GM10248 (cell line): ENCODE measurements around the gene TMEM219.
A peak's percentile ranks its signal among the peaks of the same experiment; 100 is the strongest.

Experiments
- CTCF ChIA-PET: fragments of 300-600 bp; sonication (Branson Sonifier 250); formaldehyde crosslinking; extraction: SDS; loops from one replicate; lab custom pipeline; 2021; ENCODE audit warnings: antibody characterized with exemption; lab: Yijun Ruan, JAX
- POLR2A ChIA-PET: fragments of 350-650 bp; sonication (Branson Sonifier 250); formaldehyde crosslinking; extraction: SDS; loops from one replicate; lab custom pipeline; 2020; ENCODE audit warnings: antibody characterized with exemption; lab: Yijun Ruan, JAX
- DNase-seq: peaks from one replicate; pipeline ENCODE4 v3.0.0; 2012; ENCODE audit errors: extremely low spot score
- TF ChIP-seq, protein P1 (sequence below): IDR thresholded peaks from 2 replicates; pipeline ENCODE4 v1.5.1; 2012; ENCODE audit warnings: mild to moderate bottlenecking, low read depth; ENCODE audit errors: extremely low read depth, missing control alignments, control extremely low read depth

The TMEM219 gene, protein sequence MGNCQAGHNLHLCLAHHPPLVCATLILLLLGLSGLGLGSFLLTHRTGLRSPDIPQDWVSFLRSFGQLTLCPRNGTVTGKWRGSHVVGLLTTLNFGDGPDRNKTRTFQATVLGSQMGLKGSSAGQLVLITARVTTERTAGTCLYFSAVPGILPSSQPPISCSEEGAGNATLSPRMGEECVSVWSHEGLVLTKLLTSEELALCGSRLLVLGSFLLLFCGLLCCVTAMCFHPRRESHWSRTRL

DNA sequence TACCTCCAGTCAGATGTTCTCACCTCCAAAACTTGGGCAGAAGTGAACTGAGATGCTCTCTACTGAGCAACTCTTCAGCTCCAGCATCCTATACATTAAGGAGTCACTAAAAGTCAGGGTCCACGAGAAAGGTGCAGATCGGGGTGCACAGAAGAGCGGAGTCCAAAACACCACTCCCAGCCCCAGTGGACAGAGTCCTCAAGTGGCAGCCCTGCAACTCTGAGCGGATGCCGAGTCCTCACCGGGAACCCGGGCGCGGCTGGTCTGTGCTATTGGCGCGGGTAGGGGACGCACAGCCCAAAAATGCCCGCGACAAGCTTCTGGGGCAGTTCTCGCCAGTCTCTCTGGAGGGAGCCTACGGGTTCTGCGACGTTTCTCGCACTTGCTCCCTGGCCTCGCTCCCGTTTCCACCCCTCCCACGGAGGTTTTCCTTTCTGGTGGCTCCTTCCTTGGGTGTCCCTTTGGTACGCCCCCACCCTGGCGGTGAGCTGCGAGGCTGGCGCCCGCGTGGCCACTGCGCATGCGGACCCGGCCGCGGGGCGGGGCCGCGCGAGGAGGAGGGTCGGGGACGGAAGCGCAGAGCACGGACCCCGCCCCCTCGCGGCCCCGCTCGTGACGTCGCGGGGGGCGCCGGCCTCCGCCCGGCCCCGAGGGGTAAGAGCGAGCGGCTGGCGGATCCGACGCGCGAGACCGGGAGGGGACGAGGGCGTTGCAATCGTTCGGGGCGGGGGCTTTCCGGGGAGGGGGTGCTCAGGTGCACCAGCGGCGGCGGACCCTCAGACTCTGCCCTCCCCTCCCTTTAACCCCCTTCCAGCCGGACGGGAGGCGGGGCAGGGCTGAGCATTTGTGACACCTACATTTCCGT is at the start of gene TMEM219:
TSS of gene TMEM219 (plus strand) at position 601 of the 865 bp plus-strand sequence. CDS start 1,065 bp downstream, outside the sequence.
- POLR2A ChIA-PET: interaction anchor here (1.2 kb wide), 1 partner anchor 12 kb away, joined by 5 read pairs; the partner anchor contains the start of gene TAOK2
- TF ChIP-seq, protein P1, sequence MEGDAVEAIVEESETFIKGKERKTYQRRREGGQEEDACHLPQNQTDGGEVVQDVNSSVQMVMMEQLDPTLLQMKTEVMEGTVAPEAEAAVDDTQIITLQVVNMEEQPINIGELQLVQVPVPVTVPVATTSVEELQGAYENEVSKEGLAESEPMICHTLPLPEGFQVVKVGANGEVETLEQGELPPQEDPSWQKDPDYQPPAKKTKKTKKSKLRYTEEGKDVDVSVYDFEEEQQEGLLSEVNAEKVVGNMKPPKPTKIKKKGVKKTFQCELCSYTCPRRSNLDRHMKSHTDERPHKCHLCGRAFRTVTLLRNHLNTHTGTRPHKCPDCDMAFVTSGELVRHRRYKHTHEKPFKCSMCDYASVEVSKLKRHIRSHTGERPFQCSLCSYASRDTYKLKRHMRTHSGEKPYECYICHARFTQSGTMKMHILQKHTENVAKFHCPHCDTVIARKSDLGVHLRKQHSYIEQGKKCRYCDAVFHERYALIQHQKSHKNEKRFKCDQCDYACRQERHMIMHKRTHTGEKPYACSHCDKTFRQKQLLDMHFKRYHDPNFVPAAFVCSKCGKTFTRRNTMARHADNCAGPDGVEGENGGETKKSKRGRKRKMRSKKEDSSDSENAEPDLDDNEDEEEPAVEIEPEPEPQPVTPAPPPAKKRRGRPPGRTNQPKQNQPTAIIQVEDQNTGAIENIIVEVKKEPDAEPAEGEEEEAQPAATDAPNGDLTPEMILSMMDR: no peak
- CTCF ChIA-PET: interaction anchor here (0.6 to 3.6 kb wide), 11 partner anchors 10 to 165 kb away, joined by 3 to 32 read pairs (median 4); partner anchors contain the start of gene TAOK2
- DNase-seq: peak; percentile 99

DNA sequence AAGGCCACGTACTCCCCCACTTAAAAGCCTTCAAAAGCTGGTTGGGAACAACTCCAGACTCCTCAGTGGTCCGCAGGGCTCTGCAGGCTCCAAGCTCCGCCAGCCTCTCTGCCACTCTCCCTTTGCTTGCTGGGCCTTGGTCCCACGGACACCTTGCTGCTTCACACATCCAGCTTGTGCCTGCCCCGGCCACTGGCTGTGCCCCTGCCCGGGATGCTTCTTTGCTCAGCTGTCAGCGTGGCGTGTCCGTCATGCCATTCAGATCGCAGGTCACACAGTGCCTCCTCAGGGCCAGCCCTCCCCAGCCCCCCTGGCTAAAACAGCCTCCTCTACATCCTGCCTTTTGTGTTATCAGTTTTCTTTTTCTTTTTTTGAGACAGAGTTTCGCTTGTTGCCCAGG is 49.8 kb upstream of the TMEM219 start:
- no peak for DNase-seq
- POLR2A ChIA-PET: no interaction called here
- CTCF ChIA-PET: no interaction called here
- TF ChIP-seq, protein P1: no peak

DNA sequence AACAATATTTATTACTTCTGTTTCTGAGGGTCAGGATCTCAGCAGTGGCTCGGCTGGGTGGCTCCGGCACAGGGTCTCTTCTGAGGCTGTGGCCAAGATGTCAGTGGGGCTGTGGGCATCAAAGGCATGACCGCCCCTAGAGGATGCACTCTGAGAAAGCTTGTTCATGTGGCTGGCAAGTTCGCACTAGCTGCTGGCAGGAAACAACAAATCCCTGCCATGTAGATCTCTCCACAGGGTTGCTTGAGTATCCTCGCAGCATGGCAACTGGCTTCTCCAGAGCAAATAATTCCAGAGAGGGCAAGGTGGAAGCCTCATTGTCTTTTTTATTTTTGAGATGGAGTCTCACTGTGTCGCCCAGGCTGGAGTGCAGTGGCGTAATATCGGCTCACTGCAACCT is 48.4 kb upstream of the TMEM219 start:
- TF ChIP-seq, protein P1: no peak
- CTCF ChIA-PET: interaction anchor here (1.6 to 2.5 kb wide), 2 partner anchors 9 to 65 kb away, joined by 6 to 9 read pairs; no protein-coding TSS in a partner anchor
- POLR2A ChIA-PET: no interaction called here
- no peak for DNase-seq

DNA sequence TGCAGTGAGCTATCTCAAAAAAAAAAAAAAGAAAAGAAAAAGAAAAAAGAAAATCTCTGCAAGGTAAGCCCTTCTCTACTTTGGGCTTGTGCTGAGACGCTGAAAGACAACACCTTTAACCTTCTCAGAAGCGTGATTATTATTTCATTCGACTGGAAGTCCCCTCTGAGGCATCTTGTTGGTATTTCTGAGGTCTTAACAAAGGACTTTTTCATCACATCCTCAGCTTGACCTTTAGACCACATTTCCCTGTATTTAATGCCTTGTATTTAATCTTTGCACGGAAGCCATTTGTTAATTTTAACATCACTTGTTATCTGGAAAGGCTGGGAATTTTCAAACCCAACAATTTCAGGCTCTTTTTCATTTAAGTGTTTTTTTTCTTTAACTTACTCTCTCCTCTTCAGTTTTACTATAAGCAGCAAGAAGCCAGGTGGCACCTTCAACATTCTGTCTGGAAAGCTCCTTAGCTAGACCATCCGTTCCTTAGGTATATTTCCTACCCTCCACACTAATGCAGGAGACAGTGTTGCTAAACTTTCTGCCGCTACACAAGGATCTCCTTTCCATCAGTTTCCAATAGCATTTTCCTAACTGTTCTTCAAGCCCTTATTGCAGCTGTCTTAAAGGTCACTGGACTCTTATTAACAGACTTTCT is 46.2 kb upstream of the TMEM219 start:
- ChIA-PET POLR2A (no interaction called here), CTCF (interaction anchor here (1.0 to 2.0 kb wide), 3 partner anchors 15 to 37 kb away, joined by 3 to 6 read pairs (median 5); partner anchors contain the start of gene ASPHD1)
- DNase-seq: no peak
- TF ChIP-seq, protein P1: no peak

DNA sequence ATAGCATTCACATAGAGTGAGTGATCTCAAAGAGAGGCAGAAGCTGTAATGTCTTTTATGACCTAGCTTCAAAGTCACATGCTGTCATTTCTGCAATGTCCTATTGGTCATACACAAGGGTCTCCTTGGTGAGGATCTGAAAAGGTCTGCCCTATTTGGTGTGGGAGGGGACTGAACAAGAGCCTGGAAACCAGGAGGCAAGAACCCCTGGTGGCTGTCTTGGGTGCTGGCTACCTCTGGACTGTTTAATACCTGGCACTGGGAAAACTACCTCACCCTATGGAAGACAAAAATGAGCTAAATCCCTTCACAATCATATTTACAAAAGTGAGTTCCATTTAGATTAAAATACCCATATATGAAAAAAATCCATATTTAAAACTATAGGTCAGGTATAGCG is 44.9 kb upstream of the TMEM219 start:
- ChIA-PET POLR2A (no interaction called here), CTCF (interaction anchor here (1.1 to 1.7 kb wide), 4 partner anchors 9 to 68 kb away, joined by 3 to 7 read pairs (median 6); partner anchors contain the start of genes ASPHD1, KCTD13 and TMEM219)
- TF ChIP-seq, protein P1: no peak

More for the DNA sequence above, 44.9 kb upstream of the TMEM219 start:
- no peak for DNase-seq
